T-helper 17 cell (primary cell): ENCODE measurements around the gene USP5. TPM values are rescaled to one million over a fixed set of nuclear protein-coding genes. Genes with fewer than 3 reads are reported as not detected.
A peak's percentile ranks its signal among the peaks of the same experiment; 100 is the strongest.

Source experiments
- ATAC-seq: fragments of 150-1000 bp; cut with Tn5 transposase; 2 replicates; pipeline ENCODE4 v1.10.0; 2021; ENCODE audit warnings: mild to moderate bottlenecking, moderate library complexity
- DNase-seq, 3 donors: peaks; one replicate each; pipeline versions ENCODE4 v3.0.0 to v3.0.0-alpha.2; 2020 to 2021
- H3K9me3 ChIP-seq: one replicate; pipeline ENCODE4 v1.7.0; 2013; ENCODE audit warnings: low read length, mild to moderate bottlenecking; ENCODE audit not compliant: control insufficient read depth, poor library complexity, severe bottlenecking
- H3K27ac Mint-ChIP-seq: one replicate; pipeline ENCODE4 v1.8.0; 2022; ENCODE audit warnings: mild to moderate bottlenecking, moderate library complexity, mixed read lengths
- H3K27me3 Mint-ChIP-seq: one replicate; pipeline ENCODE4 v1.8.0; 2022; ENCODE audit warnings: mixed read lengths
- H3K36me3 Mint-ChIP-seq: one replicate; pipeline ENCODE4 v1.8.0; 2022; ENCODE audit warnings: low read depth, mixed read lengths
- H3K4me1 Mint-ChIP-seq: one replicate; pipeline ENCODE4 v1.8.0; 2022; ENCODE audit warnings: mild to moderate bottlenecking, mixed read lengths
- H3K4me3 Mint-ChIP-seq: one replicate; pipeline ENCODE4 v1.8.0; 2022; ENCODE audit warnings: mild to moderate bottlenecking, moderate library complexity, mixed read lengths
- total RNA-seq, 4 donors: library from RNA in 2 of 4; stranded (reverse) in 2 of 4; gene quantifications; one replicate each; pipeline ENCODE4 v1.2.3 and lab custom pipeline; 2022 to 2026

The USP5 gene
- 10 to 100 TPM; 65.7 to 76.1 TPM for total RNA-seq
- total RNA-seq (lab: John Stamatoyannopoulos, UW) = 71.8 to 134 reads per million in 2 donors

GRCh38 chr12:6851921-6852650, at the start of gene USP5:
USP5 (plus strand) TSS chr12:6852150; CDS start chr12:6852180, 30 bp downstream.
- H3K9me3 ChIP-seq = no peaks in the 10 kb centered on the region
- DNase-seq = peak; percentile 94 to 97 (median 97)
- peak within 1 kb of the TSS; percentile 94 for H3K27ac Mint-ChIP-seq
- H3K36me3 Mint-ChIP-seq = no peaks in the 10 kb centered on the region
- no peaks in the 10 kb centered on the region for H3K27me3 Mint-ChIP-seq
- peak; percentile 81 for ATAC-seq
- peaks cover 31% of the 10 kb centered on the region for H3K4me1 Mint-ChIP-seq
- peak within 1 kb of the TSS; percentile 95 for H3K4me3 Mint-ChIP-seq

- ATAC-seq (no peak), DNase-seq (no peak)
- Mint-ChIP-seq H3K36me3 (peaks cover 8% of the 10 kb centered on the region), H3K4me3 (no peak overlapping the region), H3K4me1 (peaks cover 19% of the 10 kb centered on the region), H3K27me3 (no peaks in the 10 kb centered on the region), H3K27ac (no peak overlapping the region)
- H3K9me3 ChIP-seq = no peaks in the 10 kb centered on the region
Observed at GRCh38 chr12:6807170-6807569, 44.8 kb upstream of the USP5 start.

GRCh38 chr12:6809056-6809455, 42.9 kb upstream of the USP5 start:
- DNase-seq (no peak), ATAC-seq (no peak)
- Mint-ChIP-seq H3K4me1 (peaks cover 18% of the 10 kb centered on the region), H3K27ac (peak overlapping the region; percentile 93), H3K27me3 (no peaks in the 10 kb centered on the region), H3K4me3 (no peak overlapping the region), H3K36me3 (peaks cover 11% of the 10 kb centered on the region)
- H3K9me3 ChIP-seq = no peaks in the 10 kb centered on the region

GRCh38 chr12:6810758-6811157, 41.2 kb upstream of the USP5 start:
- peak overlapping the region; percentile 93 for H3K27ac Mint-ChIP-seq
- peaks cover 16% of the 10 kb centered on the region for H3K4me1 Mint-ChIP-seq

GRCh38 chr12:6813363-6813762, 38.6 kb upstream of the USP5 start:
- Mint-ChIP-seq H3K4me1 (peaks cover 19% of the 10 kb centered on the region), H3K27ac (no peak overlapping the region), H3K36me3 (peaks cover 13% of the 10 kb centered on the region), H3K4me3 (no peak overlapping the region), H3K27me3 (no peaks in the 10 kb centered on the region)
- ATAC-seq (no peak), DNase-seq (no peak)
- no peaks in the 10 kb centered on the region for H3K9me3 ChIP-seq

More at GRCh38 chr12:6810758-6811157, 41.2 kb upstream of the USP5 start:
- DNase-seq = no peak
- Mint-ChIP-seq H3K27me3 (no peaks in the 10 kb centered on the region), H3K4me3 (no peak overlapping the region), H3K36me3 (peaks cover 7% of the 10 kb centered on the region)
- H3K9me3 ChIP-seq = no peaks in the 10 kb centered on the region
- no peak for ATAC-seq

GRCh38 chr12:6816598-6816997, 35.4 kb upstream of the USP5 start:
- ATAC-seq (no peak), DNase-seq (no peak)
- Mint-ChIP-seq H3K4me3 (no peak overlapping the region), H3K4me1 (peaks cover 18% of the 10 kb centered on the region), H3K27me3 (no peaks in the 10 kb centered on the region), H3K36me3 (peaks cover 14% of the 10 kb centered on the region), H3K27ac (no peak overlapping the region)
- H3K9me3 ChIP-seq = no peaks in the 10 kb centered on the region

GRCh38 chr12:6817098-6817497, 34.9 kb upstream of the USP5 start:
- Mint-ChIP-seq H3K27ac (peak overlapping the region; percentile 16), H3K36me3 (peaks cover 14% of the 10 kb centered on the region), H3K4me3 (no peak overlapping the region), H3K27me3 (no peaks in the 10 kb centered on the region), H3K4me1 (peaks cover 21% of the 10 kb centered on the region)
- DNase-seq = no peak
- no peak for ATAC-seq
- H3K9me3 ChIP-seq = no peaks in the 10 kb centered on the region

- Mint-ChIP-seq H3K4me1 (peaks cover 21% of the 10 kb centered on the region), H3K27ac (peak overlapping the region; percentile 16), H3K36me3 (peaks cover 14% of the 10 kb centered on the region), H3K4me3 (peak overlapping the region; percentile 8), H3K27me3 (no peaks in the 10 kb centered on the region)
- ATAC-seq (no peak), DNase-seq (no peak)
- no peaks in the 10 kb centered on the region for H3K9me3 ChIP-seq
Observed at GRCh38 chr12:6817662-6818157, 34.2 kb upstream of the USP5 start.

- no peaks in the 10 kb centered on the region for H3K9me3 ChIP-seq
- Mint-ChIP-seq H3K27me3 (no peaks in the 10 kb centered on the region), H3K36me3 (peaks cover 14% of the 10 kb centered on the region), H3K4me1 (peaks cover 21% of the 10 kb centered on the region), H3K27ac (peak overlapping the region; percentile 16), H3K4me3 (no peak overlapping the region)
- ATAC-seq = no peak
- no peak for DNase-seq
Observed at GRCh38 chr12:6818222-6818621, 33.7 kb upstream of the USP5 start.

- no peaks in the 10 kb centered on the region for H3K9me3 ChIP-seq
- H3K27me3 Mint-ChIP-seq = no peaks in the 10 kb centered on the region
- no peak for ATAC-seq
- peaks cover 14% of the 10 kb centered on the region for H3K36me3 Mint-ChIP-seq
- DNase-seq = no peak
- H3K4me3 Mint-ChIP-seq = peak overlapping the region; percentile 9
- H3K27ac Mint-ChIP-seq = no peak overlapping the region
- H3K4me1 Mint-ChIP-seq = peaks cover 21% of the 10 kb centered on the region
Observed at GRCh38 chr12:6818645-6819044, 33.3 kb upstream of the USP5 start.

GRCh38 chr12:6819106-6820030, 32.6 kb upstream of the USP5 start:
- H3K36me3 Mint-ChIP-seq = peaks cover 10% of the 10 kb centered on the region
- no peak for DNase-seq
- no peaks in the 10 kb centered on the region for H3K9me3 ChIP-seq
- no peaks in the 10 kb centered on the region for H3K27me3 Mint-ChIP-seq
- H3K4me3 Mint-ChIP-seq = peak overlapping the region; percentile 9
- H3K4me1 Mint-ChIP-seq = peaks cover 20% of the 10 kb centered on the region
- no peak for ATAC-seq
- H3K27ac Mint-ChIP-seq = no peak overlapping the region

GRCh38 chr12:6820166-6820565, 31.8 kb upstream of the USP5 start:
- Mint-ChIP-seq H3K27me3 (peaks cover 8% of the 10 kb centered on the region), H3K4me1 (peaks cover 22% of the 10 kb centered on the region), H3K36me3 (peaks cover 14% of the 10 kb centered on the region), H3K4me3 (peak overlapping the region; percentile 21), H3K27ac (no peak overlapping the region)
- DNase-seq (no peak), ATAC-seq (no peak)
- no peaks in the 10 kb centered on the region for H3K9me3 ChIP-seq
